Measurements from ENCODE around the gene MAP2K6. TPM values are rescaled to one million over a fixed set of nuclear protein-coding genes. Genes with fewer than 3 reads are reported as not detected.

Gene MAP2K6
- total RNA-seq (2014; rRNA removed): 8.4 and 12.2 TPM in 2 replicates
- percentile 47 among the genes with signal in this experiment for Bru-seq, nascent RNA
- percentile 47 among the genes with signal in this experiment for BruChase-seq, experiment 1, labeled RNA remaining after a 6-hour chase
- percentile 53 among the genes with signal in this experiment for BruChase-seq, experiment 2, labeled RNA remaining after a 2-hour chase
- long read RNA-seq, full-length matches to known transcripts: 4 of 7 reads
- long read RNA-seq, partial matches to known transcripts: 2 of 7 reads
- long read RNA-seq, other reads (novel, unspliced or antisense): 1 of 7 reads

DNA sequence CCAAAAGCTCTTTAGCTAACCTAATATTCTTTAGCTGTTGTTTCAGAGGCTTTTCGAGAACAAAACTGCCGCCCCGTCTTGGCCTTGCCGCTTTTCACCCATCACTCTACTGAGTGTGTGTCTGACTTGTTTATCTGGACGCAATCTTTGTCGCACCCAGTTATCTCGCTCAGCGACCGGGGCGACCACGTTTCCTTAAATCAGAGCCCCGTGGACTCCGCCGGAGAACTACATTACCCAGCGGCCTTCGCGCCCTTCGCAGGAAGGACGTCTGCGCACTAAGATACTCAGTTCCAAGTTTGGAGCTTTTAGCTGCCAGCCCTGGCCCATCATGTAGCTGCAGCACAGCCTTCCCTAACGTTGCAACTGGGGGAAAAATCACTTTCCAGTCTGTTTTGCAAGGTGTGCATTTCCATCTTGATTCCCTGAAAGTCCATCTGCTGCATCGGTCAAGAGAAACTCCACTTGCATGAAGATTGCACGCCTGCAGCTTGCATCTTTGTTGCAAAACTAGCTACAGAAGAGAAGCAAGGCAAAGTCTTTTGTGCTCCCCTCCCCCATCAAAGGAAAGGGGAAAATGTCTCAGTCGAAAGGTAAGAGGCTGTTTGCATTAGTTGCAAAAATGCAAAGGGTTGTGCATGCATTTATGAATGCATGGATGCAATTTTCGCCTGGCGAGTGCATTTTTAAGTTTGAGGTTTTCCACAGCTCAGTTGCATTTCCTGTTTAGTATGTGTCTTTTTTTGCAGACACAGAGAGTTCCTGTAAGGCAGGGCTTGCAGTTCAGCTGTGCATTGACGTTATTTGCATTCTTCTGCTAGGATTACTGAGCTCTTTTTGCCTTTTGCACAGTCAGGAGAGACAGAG lies at the start of gene MAP2K6:
TSS of gene MAP2K6 (plus strand) at position 290 of the 867 bp plus-strand sequence. CDS start at position 578, 288 bp downstream.
- no peaks in the 10 kb centered on the region for H4K20me1 ChIP-seq (ENCODE audit: low read length)
- intact Hi-C loops (cut with micrococcal nuclease): loop anchor here (1.0 to 5.0 kb wide), 4 partner anchors 12 to 108 kb away; no protein-coding TSS in a partner anchor
- H2AFZ ChIP-seq (ENCODE audit: low read length): peak within 1 kb of the TSS; percentile 88
- CTCF ChIA-PET: interaction anchor here (0.7 to 1.0 kb wide), 4 partner anchors 12 to 109 kb away, joined by 3 to 8 read pairs (median 6); no protein-coding TSS in a partner anchor
- H3K4me1 ChIP-seq (ENCODE audit: insufficient read depth, low read length): peaks cover 36% of the 10 kb centered on the region
- BruUV-seq (replicated peaks): no TSS peak
- H3K27me3 ChIP-seq (ENCODE audit: low read length): no peaks in the 10 kb centered on the region
- H3K9me2 ChIP-seq (replicated peaks; ENCODE audit: low read length): no peaks in the 10 kb centered on the region
- no peaks in the 10 kb centered on the region for H3F3A ChIP-seq (ENCODE audit: low read length, unreplicated experiment)
- DNase-seq (peak; percentile 90), ATAC-seq (peak; percentile 92)
- peak within 1 kb of the TSS; percentile 90 for H3K4me2 ChIP-seq (ENCODE audit: low read length)
- no peaks in the 10 kb centered on the region for H3K36me3 ChIP-seq (ENCODE audit: low read depth, low read length)
- H3K27ac ChIP-seq (ENCODE audit: low read length): peak within 1 kb of the TSS; percentile 29
- no peaks in the 10 kb centered on the region for H3K9me3 ChIP-seq (ENCODE audit: low read length)
- POLR2A ChIA-PET (ENCODE audit: unreplicated experiment): interaction anchor here (0.5 to 1.3 kb wide), 8 partner anchors 10 to 126 kb away, joined by 3 to 7 read pairs (median 4); partner anchors contain the start of gene ABCA5
- peaks cover 23% of the 10 kb centered on the region for H3K79me2 ChIP-seq (ENCODE audit: low read length)
- peak within 1 kb of the TSS; percentile 47 for H3K9ac ChIP-seq (ENCODE audit: low read length)
- TF ChIP-seq EZH2 (IDR thresholded peaks at IDR 0.05; ENCODE audit: low read length, unreplicated experiment) (no peak), EZH2phosphoT487 (IDR thresholded peaks at IDR 0.05; ENCODE audit: borderline replicate concordance, low read length) (no peak), CTCF (conservative IDR thresholded peaks at IDR 0.05; ENCODE audit: low read depth, low read length) (no peak)
- H3K4me3 ChIP-seq (ENCODE audit: low read length): peak within 1 kb of the TSS; percentile 72

GRCh38 chr17:69367298-69367697 lies 47.2 kb upstream of the MAP2K6 start:
- no peaks in the 10 kb centered on the region for H3K9me2 ChIP-seq (replicated peaks; ENCODE audit: low read length)
- H3K4me3 ChIP-seq (ENCODE audit: low read length): no peak overlapping the region
- H2AFZ ChIP-seq (ENCODE audit: low read length): no peak overlapping the region
- TF ChIP-seq EZH2 (IDR thresholded peaks at IDR 0.05; ENCODE audit: low read length, unreplicated experiment): no peak
- TF ChIP-seq EZH2phosphoT487 (IDR thresholded peaks at IDR 0.05; ENCODE audit: borderline replicate concordance, low read length): no peak
- TF ChIP-seq CTCF (conservative IDR thresholded peaks at IDR 0.05; ENCODE audit: low read depth, low read length): no peak
- ChIA-PET CTCF (no interaction called here), POLR2A (ENCODE audit: unreplicated experiment) (no interaction called here)
- no peaks in the 10 kb centered on the region for H3K27me3 ChIP-seq (ENCODE audit: low read length)
- H3K27ac ChIP-seq (ENCODE audit: low read length): no peak overlapping the region
- no peaks in the 10 kb centered on the region for H3K4me1 ChIP-seq (ENCODE audit: insufficient read depth, low read length)
- H3F3A ChIP-seq (ENCODE audit: low read length, unreplicated experiment): no peaks in the 10 kb centered on the region
- DNase-seq (no peak), ATAC-seq (no peak)
- no peak overlapping the region for H3K4me2 ChIP-seq (ENCODE audit: low read length)
- H3K9me3 ChIP-seq (ENCODE audit: low read length): no peaks in the 10 kb centered on the region
- no TSS peak for BruUV-seq (replicated peaks)
- no peaks in the 10 kb centered on the region for H3K36me3 ChIP-seq (ENCODE audit: low read depth, low read length)
- intact Hi-C loops (cut with micrococcal nuclease): no loop called here
- H3K79me2 ChIP-seq (ENCODE audit: low read length): no peaks in the 10 kb centered on the region
- H4K20me1 ChIP-seq (ENCODE audit: low read length): no peaks in the 10 kb centered on the region
- H3K9ac ChIP-seq (ENCODE audit: low read length): no peak overlapping the region

Data from PC-3 (cell line).